GM12878 (cell line): ENCODE measurements around the gene GSAP. TPM values are rescaled to one million over a fixed set of nuclear protein-coding genes. Genes with fewer than 3 reads are reported as not detected.
"Not testable (repeated sequence)": the region's sequence is repeated elsewhere in the genome, so short reads cannot be mapped to it uniquely, and the experiment has no call there.

Source experiments
- ATAC-seq: fragments of 200-7000 bp; cut with Tn5 transposase; 3 replicates; pipeline ENCODE4 v1.9.1; 2020; ENCODE audit warnings: mild to moderate bottlenecking, moderate library complexity
- BruUV-seq: library from RNA; stranded (reverse); fragments of 400-500 nt; replicated peaks from 2 replicates; lab custom pipeline; 2021; lab: Mats Ljungman, UMichigan
- CTCF ChIA-PET: fragments of 300-600 bp; sonication (Branson Sonifier 250); formaldehyde crosslinking; extraction: SDS; loops from one replicate; lab custom pipeline; 2021; ENCODE audit warnings: inconsistent platforms; lab: Yijun Ruan, JAX
- POLR2A ChIA-PET: fragments of 350-600 bp; formaldehyde crosslinking; extraction: SDS; loops from one replicate; lab custom pipeline; 2021; ENCODE audit warnings: inconsistent platforms; lab: Charles Lee
- RAD21 ChIA-PET: fragments of 300-600 bp; sonication (Branson Sonifier 250); formaldehyde crosslinking; loops from one replicate; lab custom pipeline; 2023; ENCODE audit warnings: antibody characterized with exemption; ENCODE audit not compliant: unreplicated experiment; lab: Charles Lee
- SMC1A ChIA-PET: fragments of 300-600 bp; sonication (Branson Sonifier 250); formaldehyde crosslinking; loops from one replicate; lab custom pipeline; 2023; ENCODE audit not compliant: unreplicated experiment, uncharacterized antibody; lab: Charles Lee
- DNase-seq: peaks from one replicate; pipeline ENCODE4 v3.0.0-alpha.2; 2011; ENCODE audit warnings: low read depth, low spot score
- FAIRE-seq: peaks from 3 replicates; lab custom pipeline; 2011; peaks lifted over from hg19 to GRCh38; lab: Jason Lieb, UNC
- H2AFZ ChIP-seq: 2 replicates; pipeline ENCODE4 v1.6.0; 2011; ENCODE audit warnings: low read depth, low read length, control low read depth; ENCODE audit not compliant: control insufficient read depth
- H3K27ac ChIP-seq: 2 replicates; pipeline ENCODE4 v1.5.1; 2011; ENCODE audit warnings: control low read depth; ENCODE audit not compliant: control insufficient read depth, insufficient read depth
- H3K27me3 ChIP-seq, 2 experiments: replicated peaks in 1 of 2; 2 replicates each; pipeline versions ENCODE4 v1.6.0 to v1.6.1; 2011; ENCODE audit warnings: low read length in 1 of 2; ENCODE audit not compliant: control insufficient read depth in 2 of 2, insufficient read depth in 2 of 2
- H3K36me3 ChIP-seq, 2 experiments: 2 replicates each; pipeline ENCODE4 v1.5.1; 2011; ENCODE audit warnings: low read length in 1 of 2; ENCODE audit not compliant: control insufficient read depth in 2 of 2, insufficient read depth in 2 of 2
- H3K4me1 ChIP-seq: 2 replicates; pipeline ENCODE4 v1.6.1; 2011; ENCODE audit warnings: mild to moderate bottlenecking, low read length, moderate library complexity, mixed read lengths; ENCODE audit not compliant: control insufficient read depth, insufficient read depth
- H3K4me2 ChIP-seq: 2 replicates; pipeline ENCODE4 v1.6.0; 2011; ENCODE audit warnings: control low read depth; ENCODE audit not compliant: control insufficient read depth, insufficient read depth
- H3K4me3 ChIP-seq: fragments of 200-600 bp; sonication (generic); 2 replicates; pipeline ENCODE4 v1.5.1; 2016
- H3K79me2 ChIP-seq: 2 replicates; pipeline ENCODE4 v1.6.0; 2011; ENCODE audit warnings: low read length; ENCODE audit not compliant: control insufficient read depth, insufficient read depth
- H3K9ac ChIP-seq: 2 replicates; pipeline ENCODE4 v1.8.0; 2011; ENCODE audit warnings: low read length, control low read depth, mixed read lengths; ENCODE audit not compliant: control insufficient read depth, insufficient read depth
- H3K9me3 ChIP-seq: replicated peaks from 3 replicates; pipeline ENCODE4 v1.5.1; 2011; ENCODE audit warnings: mild to moderate bottlenecking, low read length; ENCODE audit not compliant: control insufficient read depth, insufficient read depth
- H4K20me1 ChIP-seq: 2 replicates; pipeline ENCODE4 v1.6.0; 2011; ENCODE audit not compliant: control insufficient read depth, insufficient read depth
- ASH2L ChIP-seq: fragments of 300-600, 200-600 bp; sonication (generic); IDR thresholded peaks from 2 replicates; pipeline ENCODE4 v1.6.1; 2017; ENCODE audit warnings: low read depth, mild to moderate bottlenecking, borderline replicate concordance
- ATF2 ChIP-seq: IDR thresholded peaks from 2 replicates; pipeline ENCODE4 v1.6.1; 2012; ENCODE audit warnings: low read length, inconsistent platforms
- JUNB ChIP-seq: IDR thresholded peaks from 2 replicates; pipeline ENCODE4 v1.6.1; 2016; ENCODE audit warnings: antibody characterized with exemption, mild to moderate bottlenecking
- MTA2 ChIP-seq: fragments of 450-650 bp; IDR thresholded peaks from 2 replicates; pipeline ENCODE4 v1.6.1; 2016; ENCODE audit warnings: low read depth, mild to moderate bottlenecking, moderate library complexity
- SIN3A ChIP-seq: IDR thresholded peaks from 2 replicates; pipeline ENCODE4 v1.6.1; 2012; ENCODE audit warnings: low read depth, low read length, improper control_type of control experiment
- WGBS: methylation state at CpG from one replicate; pipeline ENCODE4 v1.1.6; 2016; ENCODE audit warnings: low lambda C conversion rate; ENCODE audit not compliant: insufficient replicate concordance, insufficient coverage; ENCODE audit errors: missing lambda C conversion rate; 5-methylcytosine and 5-hydroxymethylcytosine counted together
- in situ Hi-C: fragments of 300-500 bp; cut with MboI; formaldehyde crosslinking; loops from 9 replicates; pipeline ENCODE4 v1.14.3; 2018; ENCODE audit warnings: mixed read lengths
- intact Hi-C: fragments of 100-400 bp; cut with micrococcal nuclease; formaldehyde crosslinking; loops from one replicate; pipeline ENCODE4 v1.14.2; 2022; ENCODE audit not compliant: unreplicated experiment
- polyA plus RNA-seq, 11 experiments: library from polyadenylated mRNA; depleted of rRNA in 4 of 11; unstranded in 6 of 11; stranded (reverse) in 5 of 11; fragments of >200 nt; fragmentation: Nextera tagmentation in 4 of 11; fragmentation: Illumina TruSeq in 1 of 11; extraction: Ambion mirVana in 4 of 11; extraction: Trizol in 1 of 11; gene quantifications; 1 replicate in 1 of 11; 2 replicates in 10 of 11; pipeline versions ENCODE4 v1.2.1 to v1.2.3, GENCODE V29; 2011 to 2016; ENCODE audit warnings: inconsistent platforms in 2 of 11, missing spikeins in 2 of 11, low read depth in 1 of 11
- total RNA-seq, 4 experiments: library from RNA; depleted of rRNA in 3 of 4; stranded (reverse); fragments of >200 nt in 3 of 4; fragmentation: Illumina TruSeq in 1 of 4; extraction: Trizol in 1 of 4; gene quantifications; 2 replicates each; pipeline versions ENCODE4 v1.2.1 to v1.2.3, GENCODE V29; 2013 to 2021
- TF ChIP-seq, protein P1 (sequence below): fragments of 450-650 bp; IDR thresholded peaks from 2 replicates; pipeline ENCODE4 v1.6.1; 2016; ENCODE audit warnings: mild to moderate bottlenecking
- TF ChIP-seq, protein P2 (sequence below): IDR thresholded peaks from 2 replicates; pipeline ENCODE4 v1.6.1; 2012; ENCODE audit warnings: improper control_type of control experiment, low read depth, low read length; ENCODE audit not compliant: insufficient replicate concordance

Gene GSAP
- total and polyA plus RNA-seq, 10 of the 15 experiments (the other 5 are each of a cell fraction or from before 2014, with no cell fraction given): 6.6 to 38.1 (median 21.8) TPM

GRCh38 chr7:77451950-77452349, 35.8 kb upstream of the GSAP start:
- intact Hi-C loops, in situ Hi-C loops, BruUV-seq, H3K27me3 ChIP-seq, H3K9me3 ChIP-seq, DNase-seq, H3K36me3 ChIP-seq, FAIRE-seq, H3K79me2 ChIP-seq, H3K9ac ChIP-seq, H3K4me1 ChIP-seq, H4K20me1 ChIP-seq: not testable (repeated sequence)
- Histone ChIP-seq H2AFZ (peak overlapping the region; percentile 92), H3K4me3 (0 out of 2 replicates have a peak overlapping the region, but pooled peaks have one; percentile 9), H3K4me2 (peak overlapping the region; percentile 56), H3K27ac (peak overlapping the region; percentile 52; the same call in 1 of the 2 replicates)
- 0 out of 2 replicates have a peak, but pooled peaks have one; percentile 46 for TF ChIP-seq ASH2L
- TF ChIP-seq, protein P1, sequence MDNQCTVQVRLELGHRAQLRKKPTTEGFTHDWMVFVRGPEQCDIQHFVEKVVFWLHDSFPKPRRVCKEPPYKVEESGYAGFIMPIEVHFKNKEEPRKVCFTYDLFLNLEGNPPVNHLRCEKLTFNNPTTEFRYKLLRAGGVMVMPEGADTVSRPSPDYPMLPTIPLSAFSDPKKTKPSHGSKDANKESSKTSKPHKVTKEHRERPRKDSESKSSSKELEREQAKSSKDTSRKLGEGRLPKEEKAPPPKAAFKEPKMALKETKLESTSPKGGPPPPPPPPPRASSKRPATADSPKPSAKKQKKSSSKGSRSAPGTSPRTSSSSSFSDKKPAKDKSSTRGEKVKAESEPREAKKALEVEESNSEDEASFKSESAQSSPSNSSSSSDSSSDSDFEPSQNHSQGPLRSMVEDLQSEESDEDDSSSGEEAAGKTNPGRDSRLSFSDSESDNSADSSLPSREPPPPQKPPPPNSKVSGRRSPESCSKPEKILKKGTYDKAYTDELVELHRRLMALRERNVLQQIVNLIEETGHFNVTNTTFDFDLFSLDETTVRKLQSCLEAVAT: peak; percentile 44; the same call in 1 of the 2 replicates
- WGBS: 2% methylated on average over 6 of the region's 6 CpGs
- peak; percentile 79 for ATAC-seq
- POLR2A ChIA-PET: interaction anchor here (0.9 kb wide), 2 partner anchors 9 to 24 kb away, joined by 4 read pairs; no protein-coding TSS in a partner anchor
- SMC1A ChIA-PET: interaction anchor here (1.0 to 4.9 kb wide), 7 partner anchors 12 to 96 kb away, joined by 3 to 21 read pairs (median 8); no protein-coding TSS in a partner anchor
- RAD21 ChIA-PET: interaction anchor here (1.4 kb wide), 1 partner anchor 43 kb away, joined by 3 read pairs; no protein-coding TSS in a partner anchor
- CTCF ChIA-PET: interaction anchor here (1.1 to 2.2 kb wide), 5 partner anchors 15 to 200 kb away, joined by 3 to 10 read pairs (median 5); no protein-coding TSS in a partner anchor

DNA sequence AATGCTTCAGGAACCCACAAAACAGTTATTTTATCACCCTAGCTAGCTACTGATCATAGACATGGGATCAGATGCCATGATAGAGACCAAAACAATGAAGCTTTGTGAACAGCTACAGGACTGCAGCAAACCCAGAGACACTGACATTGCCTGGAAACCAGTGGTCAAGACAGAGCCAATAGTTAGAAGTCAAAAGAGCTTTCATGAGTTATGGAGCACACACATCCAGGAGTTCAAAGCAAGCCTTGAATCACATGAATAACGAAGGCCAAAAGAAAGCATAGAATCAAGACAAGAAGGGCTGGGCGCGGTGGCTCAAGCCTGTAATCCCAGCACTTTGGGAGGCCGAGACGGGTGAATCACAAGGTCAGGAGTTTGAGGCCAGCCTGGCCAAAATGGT, 34.5 kb upstream of the GSAP start:
- Histone ChIP-seq H3K9ac (no peak overlapping the region), H3K36me3 (no peaks in the 10 kb centered on the region), H3K79me2 (no peaks in the 10 kb centered on the region), H3K4me3 (no peak overlapping the region), H3K27me3 (no peaks in the 10 kb centered on the region), H3K4me1 (0 out of 2 replicates have a peak, but pooled peaks cover 3% of the 10 kb centered on the region), H3K4me2 (no peak overlapping the region), H3K9me3 (no peaks in the 10 kb centered on the region), H4K20me1 (no peaks in the 10 kb centered on the region), H2AFZ (no peak overlapping the region), H3K27ac (no peak overlapping the region)
- ATAC-seq: no peak
- no TSS peak for BruUV-seq
- peak; percentile 27 for FAIRE-seq
- intact Hi-C loops (no loop called here), in situ Hi-C loops (no loop called here)
- ChIA-PET POLR2A (no interaction called here), RAD21 (interaction anchor here (0.6 to 1.4 kb wide), 2 partner anchors 42 to 74 kb away, joined by 3 read pairs; no protein-coding TSS in a partner anchor), SMC1A (interaction anchor here (0.7 to 4.9 kb wide), 4 partner anchors 11 to 37 kb away, joined by 3 to 21 read pairs (median 12); no protein-coding TSS in a partner anchor), CTCF (interaction anchor here (0.7 to 2.2 kb wide), 5 partner anchors 10 to 78 kb away, joined by 3 to 10 read pairs (median 4); no protein-coding TSS in a partner anchor)
- WGBS: 95% methylated on average over 5 of the region's 5 CpGs
- DNase-seq: no peak
- TF ChIP-seq JUNB: no peak
- TF ChIP-seq SIN3A: no peak
- no peak for TF ChIP-seq MTA2
- TF ChIP-seq, protein P2, sequence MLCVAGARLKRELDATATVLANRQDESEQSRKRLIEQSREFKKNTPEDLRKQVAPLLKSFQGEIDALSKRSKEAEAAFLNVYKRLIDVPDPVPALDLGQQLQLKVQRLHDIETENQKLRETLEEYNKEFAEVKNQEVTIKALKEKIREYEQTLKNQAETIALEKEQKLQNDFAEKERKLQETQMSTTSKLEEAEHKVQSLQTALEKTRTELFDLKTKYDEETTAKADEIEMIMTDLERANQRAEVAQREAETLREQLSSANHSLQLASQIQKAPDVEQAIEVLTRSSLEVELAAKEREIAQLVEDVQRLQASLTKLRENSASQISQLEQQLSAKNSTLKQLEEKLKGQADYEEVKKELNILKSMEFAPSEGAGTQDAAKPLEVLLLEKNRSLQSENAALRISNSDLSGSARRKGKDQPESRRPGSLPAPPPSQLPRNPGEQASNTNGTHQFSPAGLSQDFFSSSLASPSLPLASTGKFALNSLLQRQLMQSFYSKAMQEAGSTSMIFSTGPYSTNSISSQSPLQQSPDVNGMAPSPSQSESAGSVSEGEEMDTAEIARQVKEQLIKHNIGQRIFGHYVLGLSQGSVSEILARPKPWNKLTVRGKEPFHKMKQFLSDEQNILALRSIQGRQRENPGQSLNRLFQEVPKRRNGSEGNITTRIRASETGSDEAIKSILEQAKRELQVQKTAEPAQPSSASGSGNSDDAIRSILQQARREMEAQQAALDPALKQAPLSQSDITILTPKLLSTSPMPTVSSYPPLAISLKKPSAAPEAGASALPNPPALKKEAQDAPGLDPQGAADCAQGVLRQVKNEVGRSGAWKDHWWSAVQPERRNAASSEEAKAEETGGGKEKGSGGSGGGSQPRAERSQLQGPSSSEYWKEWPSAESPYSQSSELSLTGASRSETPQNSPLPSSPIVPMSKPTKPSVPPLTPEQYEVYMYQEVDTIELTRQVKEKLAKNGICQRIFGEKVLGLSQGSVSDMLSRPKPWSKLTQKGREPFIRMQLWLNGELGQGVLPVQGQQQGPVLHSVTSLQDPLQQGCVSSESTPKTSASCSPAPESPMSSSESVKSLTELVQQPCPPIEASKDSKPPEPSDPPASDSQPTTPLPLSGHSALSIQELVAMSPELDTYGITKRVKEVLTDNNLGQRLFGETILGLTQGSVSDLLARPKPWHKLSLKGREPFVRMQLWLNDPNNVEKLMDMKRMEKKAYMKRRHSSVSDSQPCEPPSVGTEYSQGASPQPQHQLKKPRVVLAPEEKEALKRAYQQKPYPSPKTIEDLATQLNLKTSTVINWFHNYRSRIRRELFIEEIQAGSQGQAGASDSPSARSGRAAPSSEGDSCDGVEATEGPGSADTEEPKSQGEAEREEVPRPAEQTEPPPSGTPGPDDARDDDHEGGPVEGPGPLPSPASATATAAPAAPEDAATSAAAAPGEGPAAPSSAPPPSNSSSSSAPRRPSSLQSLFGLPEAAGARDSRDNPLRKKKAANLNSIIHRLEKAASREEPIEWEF: no peak
- no peak for TF ChIP-seq ATF2
